SW480 (cell line): ENCODE measurements around the gene TPBG.
"Not testable (repeated sequence)": the region's sequence is repeated elsewhere in the genome, so short reads cannot be mapped to it uniquely, and the experiment has no call there.

ENCODE experiments used
- DNase-seq: peaks from one replicate; pipeline ENCODE4 v3.0.0-alpha.2; 2016; ENCODE audit warnings: low spot score

The TPBG gene

GRCh38 chr6:82376636-82377035, 13.0 kb downstream of the TPBG start:
- DNase-seq, result no peak

GRCh38 chr6:82380566-82381185, 17.1 kb downstream of the TPBG start:
- DNase-seq, result no peak

GRCh38 chr6:82381278-82381677, 17.7 kb downstream of the TPBG start:
- no peak for DNase-seq

GRCh38 chr6:82385102-82385501, 21.5 kb downstream of the TPBG start:
- no peak for DNase-seq

- DNase-seq, result no peak
Observed at GRCh38 chr6:82385546-82385945, 21.9 kb downstream of the TPBG start.

- no peak for DNase-seq
Observed at GRCh38 chr6:82385961-82386360, 22.3 kb downstream of the TPBG start.

GRCh38 chr6:82394770-82395169, 31.2 kb downstream of the TPBG start:
- not testable (repeated sequence) for DNase-seq

GRCh38 chr6:82396964-82397751, 33.5 kb downstream of the TPBG start:
- peak; percentile 83 for DNase-seq

GRCh38 chr6:82397962-82398692, 34.5 kb downstream of the TPBG start:
- peak; percentile 6 for DNase-seq

- peak; percentile 26 for DNase-seq
Observed at GRCh38 chr6:82408952-82409431, 45.4 kb downstream of the TPBG start.

GRCh38 chr6:82410151-82410648, 46.6 kb downstream of the TPBG start:
- DNase-seq, result no peak

GRCh38 chr6:82413868-82414267, 50.3 kb downstream of the TPBG start:
- DNase-seq, result no peak

GRCh38 chr6:82415820-82416219, 52.2 kb downstream of the TPBG start:
- DNase-seq, result no peak

GRCh38 chr6:82416346-82416745, 52.7 kb downstream of the TPBG start:
- DNase-seq, result no peak
